Measurements from ENCODE around the gene RCOR3.

Gene RCOR3

DNA sequence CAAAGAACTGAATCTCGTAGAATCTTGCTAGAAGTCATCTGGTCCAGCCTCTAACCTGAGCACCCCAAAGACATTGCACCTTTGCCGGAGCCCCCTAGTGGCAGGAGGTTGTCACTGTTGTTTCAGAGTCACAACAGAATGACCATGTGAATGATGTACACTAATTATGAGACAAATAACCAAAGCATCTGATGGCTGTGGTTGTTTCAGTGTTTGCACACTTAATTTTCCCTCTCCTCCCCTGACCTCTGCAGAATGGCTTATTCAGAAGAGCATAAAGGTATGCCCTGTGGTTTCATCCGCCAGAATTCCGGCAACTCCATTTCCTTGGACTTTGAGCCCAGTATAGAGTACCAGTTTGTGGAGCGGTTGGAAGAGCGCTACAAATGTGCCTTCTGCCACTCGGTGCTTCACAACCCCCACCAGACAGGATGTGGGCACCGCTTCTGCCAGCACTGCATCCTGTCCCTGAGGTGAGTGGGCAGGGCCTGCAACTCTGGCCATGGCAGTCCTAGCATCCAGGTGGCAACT is 93.9 kb downstream of the RCOR3 start:
- no peak for DNase-seq
- H3K4me1 ChIP-seq, result peaks cover 0 to 25% (median 5%) of the 10 kb centered on the region in 4 donors
- H3K27me3 ChIP-seq, result no peaks in the 10 kb centered on the region
- H3K36me3 ChIP-seq, result peaks cover 0 to 29% (median 23%) of the 10 kb centered on the region in 3 donors
- no peak overlapping the region for H3K4me3 ChIP-seq
- TF ChIP-seq, protein P1, sequence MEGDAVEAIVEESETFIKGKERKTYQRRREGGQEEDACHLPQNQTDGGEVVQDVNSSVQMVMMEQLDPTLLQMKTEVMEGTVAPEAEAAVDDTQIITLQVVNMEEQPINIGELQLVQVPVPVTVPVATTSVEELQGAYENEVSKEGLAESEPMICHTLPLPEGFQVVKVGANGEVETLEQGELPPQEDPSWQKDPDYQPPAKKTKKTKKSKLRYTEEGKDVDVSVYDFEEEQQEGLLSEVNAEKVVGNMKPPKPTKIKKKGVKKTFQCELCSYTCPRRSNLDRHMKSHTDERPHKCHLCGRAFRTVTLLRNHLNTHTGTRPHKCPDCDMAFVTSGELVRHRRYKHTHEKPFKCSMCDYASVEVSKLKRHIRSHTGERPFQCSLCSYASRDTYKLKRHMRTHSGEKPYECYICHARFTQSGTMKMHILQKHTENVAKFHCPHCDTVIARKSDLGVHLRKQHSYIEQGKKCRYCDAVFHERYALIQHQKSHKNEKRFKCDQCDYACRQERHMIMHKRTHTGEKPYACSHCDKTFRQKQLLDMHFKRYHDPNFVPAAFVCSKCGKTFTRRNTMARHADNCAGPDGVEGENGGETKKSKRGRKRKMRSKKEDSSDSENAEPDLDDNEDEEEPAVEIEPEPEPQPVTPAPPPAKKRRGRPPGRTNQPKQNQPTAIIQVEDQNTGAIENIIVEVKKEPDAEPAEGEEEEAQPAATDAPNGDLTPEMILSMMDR (IDR thresholded peaks at IDR 0.05), result peak; percentile 35 to 45
- H3K27ac ChIP-seq, result no peak overlapping the region
- intact Hi-C loops (cut with DNase I; ENCODE audit: low total_unique reads), result no loop called here
- no peaks in the 10 kb centered on the region for H3K9me3 ChIP-seq

DNA sequence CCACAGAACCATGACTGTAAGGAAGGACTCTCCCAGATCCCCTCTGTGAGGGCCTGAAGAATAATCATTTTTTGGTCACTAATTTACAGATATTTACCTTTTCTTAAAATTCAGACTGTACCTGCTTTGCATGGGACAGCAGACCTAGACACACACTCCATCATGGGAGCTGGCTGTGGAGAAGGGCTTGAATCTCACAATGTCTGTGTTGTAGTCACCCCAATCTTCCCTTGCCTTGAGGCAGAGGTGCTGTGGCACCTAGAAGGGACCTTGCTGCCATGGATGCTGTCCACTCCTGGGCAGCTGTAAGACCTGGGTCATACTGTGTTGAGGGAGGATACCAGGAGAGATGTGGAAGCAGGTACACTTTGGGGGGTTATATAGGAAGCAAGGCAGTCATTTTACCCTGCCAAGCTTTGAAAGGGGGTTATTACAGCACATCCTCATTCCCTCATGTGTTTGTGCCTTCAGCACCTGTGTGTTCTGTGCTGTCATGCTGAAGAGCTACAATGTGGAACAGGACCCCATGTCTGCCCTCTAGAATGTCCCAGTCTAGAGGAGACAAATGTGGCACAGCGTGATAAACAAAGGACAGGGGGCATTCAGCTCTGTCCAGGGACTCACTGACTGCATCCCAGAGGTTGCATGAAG is 94.5 kb downstream of the RCOR3 start:
- peaks cover 0 to 34% (median 25%) of the 10 kb centered on the region in 3 donors for H3K36me3 ChIP-seq
- H3K9me3 ChIP-seq, result no peaks in the 10 kb centered on the region
- TF ChIP-seq, protein P1 (IDR thresholded peaks at IDR 0.05), result no peak
- no peaks in the 10 kb centered on the region for H3K27me3 ChIP-seq
- H3K4me3 ChIP-seq, result no peak overlapping the region
- H3K27ac ChIP-seq, result no peak overlapping the region
- no peak for DNase-seq
- intact Hi-C loops (cut with DNase I; ENCODE audit: low total_unique reads), result no loop called here
- H3K4me1 ChIP-seq, result peaks cover 0 to 25% (median 5%) of the 10 kb centered on the region in 4 donors

DNA sequence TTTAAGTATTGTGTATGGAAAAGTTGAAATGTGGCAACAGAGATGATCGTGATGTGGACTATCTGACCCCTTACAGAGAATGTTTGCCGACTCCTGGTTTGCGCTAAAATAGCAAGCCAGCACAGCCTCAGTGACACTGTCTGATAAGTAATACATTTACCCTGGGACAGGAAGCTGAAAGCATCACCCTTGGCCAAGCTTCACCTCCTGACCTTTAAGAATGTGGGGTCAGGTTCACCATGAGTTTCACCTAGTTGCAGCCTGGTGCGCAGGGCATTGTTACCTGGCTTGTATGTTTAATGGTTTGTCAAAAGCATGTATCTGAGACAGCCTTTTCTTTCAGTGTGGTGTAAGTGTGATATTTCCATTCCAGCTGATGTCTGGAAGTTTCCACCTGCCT is 96.7 kb downstream of the RCOR3 start:
- Histone ChIP-seq H3K9me3 (no peaks in the 10 kb centered on the region), H3K4me3 (no peak overlapping the region), H3K36me3 (peaks cover 21 to 53% (median 46%) of the 10 kb centered on the region in 3 donors), H3K27ac (no peak overlapping the region), H3K4me1 (peaks cover 0 to 25% (median 2%) of the 10 kb centered on the region in 4 donors), H3K27me3 (no peaks in the 10 kb centered on the region)
- TF ChIP-seq, protein P1 (IDR thresholded peaks at IDR 0.05), result no peak
- intact Hi-C loops (cut with DNase I; ENCODE audit: low total_unique reads), result no loop called here
- DNase-seq, result no peak

DNA sequence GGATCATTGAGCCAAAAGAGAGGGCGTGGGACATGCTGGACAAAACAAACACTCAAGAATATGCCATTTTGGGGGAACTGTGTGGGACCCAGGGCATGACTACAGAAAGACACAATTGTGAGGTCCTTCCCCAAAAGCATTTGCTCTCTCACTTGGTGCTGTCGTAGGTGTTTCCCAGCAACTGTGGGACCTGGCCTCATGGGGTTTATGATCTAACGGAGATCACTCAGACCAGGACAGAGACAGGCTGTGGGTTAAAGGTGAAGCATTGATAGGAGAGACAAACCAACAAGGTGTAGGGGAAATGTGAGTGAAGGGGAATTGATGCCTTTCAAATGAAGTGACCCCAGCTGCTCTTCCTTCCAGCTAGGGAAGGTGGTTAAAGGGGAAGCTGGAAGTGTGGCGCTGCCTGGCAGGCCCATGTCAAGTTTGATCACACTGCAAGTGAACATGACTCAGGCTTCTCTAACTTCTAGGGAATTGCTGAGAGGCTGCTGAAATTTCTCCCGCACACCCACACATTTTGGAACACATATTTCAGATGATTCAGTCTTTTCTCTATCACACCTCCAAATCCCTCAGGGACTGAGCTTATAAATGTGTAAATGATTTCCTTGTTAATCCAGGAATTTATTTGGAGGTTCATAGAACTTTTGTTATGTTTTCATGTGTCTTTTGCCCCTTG is 97.7 kb downstream of the RCOR3 start:
- DNase-seq, result no peak
- Histone ChIP-seq H3K27ac (no peak overlapping the region), H3K27me3 (no peaks in the 10 kb centered on the region), H3K4me3 (no peak overlapping the region), H3K36me3 (peaks cover 26 to 63% (median 51%) of the 10 kb centered on the region in 3 donors), H3K9me3 (no peaks in the 10 kb centered on the region), H3K4me1 (peaks cover 0 to 25% (median 2%) of the 10 kb centered on the region in 4 donors)
- intact Hi-C loops (cut with DNase I; ENCODE audit: low total_unique reads), result no loop called here
- TF ChIP-seq, protein P1 (IDR thresholded peaks at IDR 0.05), result no peak

DNA sequence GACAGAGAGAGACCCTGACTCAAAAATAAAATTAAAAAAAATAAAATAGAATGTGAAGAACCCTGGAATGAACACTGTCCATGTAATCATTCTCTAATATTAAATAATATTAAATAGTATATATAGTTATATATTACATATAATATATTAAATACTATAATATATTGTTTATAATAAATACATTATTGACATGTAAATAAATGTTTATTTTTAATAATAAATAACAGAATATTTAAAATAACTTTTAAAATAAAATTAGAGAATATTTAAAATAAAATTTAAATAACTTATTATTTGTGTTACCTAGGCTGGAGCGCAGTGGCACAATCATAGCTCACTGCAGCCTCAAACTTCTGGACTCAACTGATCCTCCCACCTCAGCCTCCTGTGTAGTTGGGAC is 99.5 kb downstream of the RCOR3 start:
- Histone ChIP-seq H3K36me3 (peaks cover 40 to 57% (median 51%) of the 10 kb centered on the region in 3 donors), H3K27ac (no peak overlapping the region), H3K4me1 (peaks cover 0 to 18% (median 2%) of the 10 kb centered on the region in 4 donors)

More for the DNA sequence above, 99.5 kb downstream of the RCOR3 start:
- H3K4me3 ChIP-seq, result no peak overlapping the region
- TF ChIP-seq, protein P1 (IDR thresholded peaks at IDR 0.05), result no peak
- intact Hi-C loops (cut with DNase I; ENCODE audit: low total_unique reads), result no loop called here
- H3K27me3 ChIP-seq, result no peaks in the 10 kb centered on the region
- no peaks in the 10 kb centered on the region for H3K9me3 ChIP-seq
- no peak for DNase-seq
